T1000 (cell line): ENCODE measurements around the gene RGS21.
"Not testable (repeated sequence)": the region's sequence is repeated elsewhere in the genome, so short reads cannot be mapped to it uniquely, and the experiment has no call there.

Experiments
- DNase-seq: peaks from one replicate; lab custom pipeline; 2025; ENCODE audit warnings: mixed read lengths; lab: John Stamatoyannopoulos, UW

The RGS21 gene

GRCh38 chr1:192316942-192317450 lies at the start of gene RGS21:
Gene RGS21, plus strand, starts transcription at chr1:192316992. Its CDS starts 26,045 bp downstream, at chr1:192343037.
- DNase-seq = no peak

GRCh38 chr1:192268468-192269052 lies 48.2 kb upstream of the RGS21 start:
- no peak for DNase-seq

GRCh38 chr1:192270398-192270797 lies 46.4 kb upstream of the RGS21 start:
- no peak for DNase-seq

- DNase-seq = no peak
Measured at GRCh38 chr1:192272732-192273131, 44.1 kb upstream of the RGS21 start.

- DNase-seq = no peak
Measured at GRCh38 chr1:192274588-192274987, 42.2 kb upstream of the RGS21 start.

GRCh38 chr1:192277635-192278034 lies 39.2 kb upstream of the RGS21 start:
- no peak for DNase-seq

GRCh38 chr1:192284927-192285326 lies 31.9 kb upstream of the RGS21 start:
- no peak for DNase-seq

GRCh38 chr1:192303029-192303428 lies 13.8 kb upstream of the RGS21 start:
- DNase-seq = no peak

GRCh38 chr1:192308314-192308713 lies 8.5 kb upstream of the RGS21 start:
- DNase-seq = not testable (repeated sequence)

GRCh38 chr1:192311281-192311680 lies 5.5 kb upstream of the RGS21 start:
- no peak for DNase-seq

- no peak for DNase-seq
Measured at GRCh38 chr1:192327997-192328396, 11.2 kb downstream of the RGS21 start.

- DNase-seq = no peak
Measured at GRCh38 chr1:192342842-192343241, 26.1 kb downstream of the RGS21 start.

GRCh38 chr1:192343344-192343743 lies 26.6 kb downstream of the RGS21 start:
- no peak for DNase-seq

GRCh38 chr1:192349314-192349713 lies 32.5 kb downstream of the RGS21 start:
- DNase-seq = no peak

- no peak for DNase-seq
Measured at GRCh38 chr1:192350356-192350755, 33.6 kb downstream of the RGS21 start.

- DNase-seq = no peak
Measured at GRCh38 chr1:192351550-192351949, 34.8 kb downstream of the RGS21 start.

- no peak for DNase-seq
Measured at GRCh38 chr1:192357924-192358323, 41.1 kb downstream of the RGS21 start.

GRCh38 chr1:192358402-192358801 lies 41.6 kb downstream of the RGS21 start:
- DNase-seq = no peak

- DNase-seq = no peak
Measured at GRCh38 chr1:192358822-192359221, 42.0 kb downstream of the RGS21 start.

- DNase-seq = no peak
Measured at GRCh38 chr1:192363177-192363576, 46.4 kb downstream of the RGS21 start.

- no peak for DNase-seq
Measured at GRCh38 chr1:192367436-192367835, 50.6 kb downstream of the RGS21 start.

GRCh38 chr1:192375306-192375705 lies 58.5 kb downstream of the RGS21 start:
- DNase-seq = no peak

- DNase-seq = no peak
Measured at GRCh38 chr1:192376374-192376773, 59.6 kb downstream of the RGS21 start.

- no peak for DNase-seq
Measured at GRCh38 chr1:192378276-192378675, 61.5 kb downstream of the RGS21 start.
